ENCODE measurements around the gene SSMEM1.
"Not testable (repeated sequence)": the region's sequence is repeated elsewhere in the genome, so short reads cannot be mapped to it uniquely, and the experiment has no call there.

SSMEM1 gene

DNA sequence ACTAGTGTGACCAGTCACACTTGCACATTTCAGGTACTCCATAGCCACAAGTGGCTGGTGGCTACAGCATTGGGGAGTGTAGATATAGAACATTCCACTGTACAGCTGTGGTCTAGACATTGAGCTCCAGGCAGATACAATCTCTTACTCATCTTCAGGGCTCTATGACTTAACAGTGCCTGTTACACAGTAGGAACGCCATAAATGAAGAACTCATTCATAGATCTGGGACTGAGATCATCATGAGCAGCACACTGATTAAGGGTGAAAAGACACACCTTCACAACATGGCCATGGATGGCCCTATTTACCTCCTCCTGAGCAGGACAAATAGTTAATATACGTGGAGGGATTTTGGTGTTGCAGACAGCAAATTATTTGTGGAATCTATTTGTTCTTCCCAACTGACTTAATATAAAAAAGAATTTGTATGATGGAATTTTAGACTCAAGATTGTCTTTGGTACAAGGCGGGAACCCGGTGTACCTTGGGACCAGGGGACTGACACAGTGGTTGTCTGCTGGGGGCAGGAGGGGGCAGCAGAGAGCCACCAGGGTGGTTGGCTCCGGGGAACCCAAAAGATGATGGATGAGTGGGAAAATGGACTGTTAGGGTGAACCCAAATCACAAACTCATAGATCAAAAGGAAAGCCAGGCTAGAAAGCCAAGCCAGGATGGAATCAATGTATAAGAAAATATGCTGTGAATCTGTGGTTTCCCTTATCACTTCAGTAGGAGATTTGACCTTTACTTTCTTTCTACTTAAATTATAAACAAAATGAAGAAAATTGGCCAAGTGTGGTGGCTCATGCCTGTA lies 34.7 kb downstream of the SSMEM1 start:
- peak; percentile 95 for TF ChIP-seq CTCF (IDR thresholded peaks at IDR 0.05; ENCODE audit: low read depth, low read length)
- DNase-seq (ENCODE audit: low read depth in 2 of 2), result peak; percentile 65 to 73
- H3K4me3 ChIP-seq (replicated peaks in 1 of 2; ENCODE audit: low read depth in 2 of 2, low read length in 2 of 2), result no peak overlapping the region

DNA sequence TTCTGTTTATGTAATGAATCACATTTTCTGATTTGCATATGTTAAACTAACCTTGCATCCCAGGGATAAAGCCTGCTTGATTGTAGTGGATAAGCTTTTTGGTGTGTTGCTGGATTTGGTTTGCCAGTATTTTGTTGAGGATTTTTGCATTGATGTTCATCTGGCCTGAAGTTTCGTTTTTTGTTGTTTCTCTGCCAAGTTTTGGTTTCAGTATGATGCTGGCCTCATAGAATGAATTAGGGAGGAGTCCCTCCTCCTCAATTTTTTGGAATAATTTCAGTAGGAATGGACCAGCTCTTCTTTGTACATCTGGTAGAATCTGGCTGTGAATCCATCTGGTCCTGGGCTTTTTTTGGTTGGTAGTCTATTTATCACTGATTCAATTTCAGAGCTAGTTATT lies 35.8 kb downstream of the SSMEM1 start:
- H3K4me3 ChIP-seq (replicated peaks in 1 of 2; ENCODE audit: low read depth in 2 of 2, low read length in 2 of 2), result not testable (repeated sequence)
- peak; percentile 11 to 40 for DNase-seq (ENCODE audit: low read depth in 2 of 2)

- not testable (repeated sequence) for H3K4me3 ChIP-seq (replicated peaks in 1 of 2; ENCODE audit: low read depth in 2 of 2, low read length in 2 of 2); DNase-seq (ENCODE audit: low read depth in 2 of 2)
These were observed 38.8 kb downstream of the SSMEM1 start for GRCh38 chr7:130246491-130246890.

- H3K4me3 ChIP-seq (replicated peaks in 1 of 2; ENCODE audit: low read depth in 2 of 2, low read length in 2 of 2); DNase-seq (ENCODE audit: low read depth in 2 of 2): not testable (repeated sequence)
These were observed 41.2 kb downstream of the SSMEM1 start for GRCh38 chr7:130248842-130249241.

DNA sequence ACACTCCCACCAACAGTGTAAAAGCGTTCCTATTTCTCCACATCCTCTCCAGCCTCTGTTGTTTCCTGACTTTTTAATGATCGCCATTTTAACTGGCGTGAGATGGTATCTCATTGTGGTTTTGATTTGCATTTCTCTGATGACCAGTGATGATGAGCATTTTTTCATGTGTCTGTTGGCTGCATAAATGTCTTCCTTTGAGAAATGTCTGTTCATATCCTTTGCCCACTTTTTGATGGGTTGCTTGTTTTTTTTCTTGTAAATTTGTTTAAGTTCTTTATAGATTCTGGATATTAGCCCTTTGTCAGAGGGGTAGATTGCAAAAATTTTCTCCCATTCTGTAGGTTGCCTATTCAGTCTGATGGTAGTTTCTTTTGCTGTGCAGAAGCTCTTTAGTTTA lies 42.0 kb downstream of the SSMEM1 start:
- not testable (repeated sequence) for DNase-seq (ENCODE audit: low read depth in 2 of 2); H3K4me3 ChIP-seq (replicated peaks in 1 of 2; ENCODE audit: low read depth in 2 of 2, low read length in 2 of 2)

DNA sequence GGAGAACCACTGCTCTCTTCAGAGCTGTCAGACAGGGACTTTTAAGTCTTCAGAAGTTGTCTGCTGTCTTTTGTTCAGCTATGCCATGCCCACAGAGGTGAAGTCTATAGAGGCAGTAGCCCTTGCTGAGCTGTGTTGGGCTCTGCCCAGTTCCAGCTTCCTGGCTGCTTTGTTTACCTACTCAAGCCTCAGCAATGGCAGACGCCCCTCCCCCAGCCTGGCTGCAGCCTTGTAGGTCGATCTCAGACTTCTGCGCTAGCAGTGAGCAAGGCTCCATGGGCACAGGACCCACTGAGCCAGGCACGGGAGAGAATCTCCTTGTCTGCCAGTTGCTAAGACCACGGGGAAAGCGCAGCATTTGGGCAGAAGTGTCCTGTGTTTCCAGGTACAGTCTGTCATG lies 46.9 kb downstream of the SSMEM1 start:
- H3K4me3 ChIP-seq (replicated peaks in 1 of 2; ENCODE audit: low read depth in 2 of 2, low read length in 2 of 2), result no peak overlapping the region
- no peak for TF ChIP-seq CTCF (IDR thresholded peaks at IDR 0.05; ENCODE audit: low read depth, low read length)
- DNase-seq (ENCODE audit: low read depth in 2 of 2), result no peak

DNA sequence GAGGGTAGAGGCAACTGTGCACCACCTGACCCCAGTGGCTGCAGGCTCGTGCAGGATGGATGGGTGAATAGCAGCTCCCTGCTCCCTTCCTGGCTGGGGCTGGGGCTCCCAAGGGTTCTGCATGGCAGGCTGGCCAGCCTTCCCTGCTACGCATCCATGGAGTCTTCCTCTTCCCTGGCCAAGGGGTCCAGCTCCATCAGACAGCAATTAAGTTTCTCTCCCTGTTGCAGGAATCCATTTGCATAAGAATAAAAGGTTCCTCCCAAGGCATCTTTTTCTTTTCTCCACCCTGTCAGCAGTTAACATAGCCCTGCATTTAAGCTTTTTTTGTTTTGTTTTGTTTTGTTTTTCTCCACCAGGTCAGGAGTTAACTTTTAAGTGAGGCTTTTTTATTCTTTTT lies 49.0 kb downstream of the SSMEM1 start:
- no peak overlapping the region for H3K4me3 ChIP-seq (replicated peaks in 1 of 2; ENCODE audit: low read depth in 2 of 2, low read length in 2 of 2)
- no peak for TF ChIP-seq CTCF (IDR thresholded peaks at IDR 0.05; ENCODE audit: low read depth, low read length)
- no peak for DNase-seq (ENCODE audit: low read depth in 2 of 2)

DNA sequence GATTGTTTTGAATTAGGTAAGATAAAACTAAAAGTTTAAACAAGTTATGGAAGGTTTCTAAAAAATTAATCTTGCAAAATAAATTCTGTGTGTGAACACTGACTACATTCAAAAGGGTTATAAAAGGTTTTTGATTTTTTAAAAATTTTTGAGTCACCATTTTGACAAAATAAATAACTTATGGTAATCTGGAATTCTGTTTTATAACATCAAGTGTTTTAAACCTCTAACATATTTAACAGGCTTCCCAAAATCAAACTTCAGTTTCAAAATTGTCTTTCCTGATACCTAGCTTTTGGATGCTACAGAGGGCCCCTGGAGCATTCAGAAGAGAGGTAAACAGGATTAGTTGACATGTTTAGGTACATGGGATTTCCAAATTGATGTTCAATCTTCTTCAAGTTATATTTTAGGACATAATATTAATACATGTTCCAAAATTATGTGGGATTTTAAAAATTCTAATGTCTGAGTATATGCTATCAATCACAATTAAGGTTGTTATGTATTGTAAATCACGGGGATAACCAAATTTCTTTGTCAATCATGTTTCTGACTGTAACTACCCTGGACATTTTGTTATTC lies 50.9 kb downstream of the SSMEM1 start:
- no peak for DNase-seq (ENCODE audit: low read depth in 2 of 2)
- TF ChIP-seq CTCF (IDR thresholded peaks at IDR 0.05; ENCODE audit: low read depth, low read length), result no peak
- no peak overlapping the region for H3K4me3 ChIP-seq (replicated peaks in 1 of 2; ENCODE audit: low read depth in 2 of 2, low read length in 2 of 2)

GRCh38 chr7:130262448-130262847 lies 54.8 kb downstream of the SSMEM1 start:
- no peak for TF ChIP-seq CTCF (IDR thresholded peaks at IDR 0.05; ENCODE audit: low read depth, low read length)
- no peak for DNase-seq (ENCODE audit: low read depth in 2 of 2)
- H3K4me3 ChIP-seq (replicated peaks in 1 of 2; ENCODE audit: low read depth in 2 of 2, low read length in 2 of 2), result no peak overlapping the region

Data from cardiac fibroblast (primary cell).